GM23248 (cell line): ENCODE data around the gene STAG3. TPM values are rescaled to one million over a fixed set of nuclear protein-coding genes. Genes with fewer than 3 reads are reported as not detected.
"Not testable (repeated sequence)": the region's sequence is repeated elsewhere in the genome, so short reads cannot be mapped to it uniquely, and the experiment has no call there.

Experiments
- DNase-seq: peaks from one replicate; pipeline ENCODE4 v3.0.0-alpha.2; 2015
- H2AFZ ChIP-seq: fragments of 200-600 bp; sonication (generic); 2 replicates; pipeline ENCODE4 v1.6.1; 2016; ENCODE audit warnings: antibody characterized with exemption
- H3F3A ChIP-seq: fragments of 200-600 bp; sonication (generic); 2 replicates; pipeline ENCODE4 v1.6.1; 2016; ENCODE audit warnings: mild to moderate bottlenecking, antibody characterized with exemption, mixed run types; ENCODE audit not compliant: insufficient read depth
- H3K27ac ChIP-seq: fragments of 200-600 bp; sonication (generic); 2 replicates; pipeline ENCODE4 v1.5.1; 2016; ENCODE audit warnings: mild to moderate bottlenecking
- H3K27me3 ChIP-seq: fragments of 200-600 bp; sonication (generic); replicated peaks from 2 replicates; pipeline ENCODE4 v1.6.1; 2016; ENCODE audit warnings: mild to moderate bottlenecking; ENCODE audit not compliant: insufficient read depth
- H3K36me3 ChIP-seq: fragments of 200-600 bp; sonication (generic); 2 replicates; pipeline ENCODE4 v1.6.1; 2016; ENCODE audit warnings: low read depth, mild to moderate bottlenecking
- H3K4me1 ChIP-seq: fragments of 200-600 bp; sonication (generic); 2 replicates; pipeline ENCODE4 v1.6.1; 2016; ENCODE audit warnings: mild to moderate bottlenecking; ENCODE audit not compliant: insufficient read depth
- H3K4me2 ChIP-seq: fragments of 200-600 bp; sonication (generic); one replicate; pipeline ENCODE4 v1.6.1; 2016; ENCODE audit warnings: mild to moderate bottlenecking; ENCODE audit not compliant: unreplicated experiment
- H3K4me3 ChIP-seq: fragments of 200-600 bp; sonication (generic); 2 replicates; pipeline ENCODE4 v1.5.1; 2016; ENCODE audit warnings: mild to moderate bottlenecking
- H3K79me2 ChIP-seq: fragments of 200-600 bp; sonication (generic); 2 replicates; pipeline ENCODE4 v1.6.1; 2016; ENCODE audit warnings: mild to moderate bottlenecking; ENCODE audit not compliant: insufficient read depth
- H3K9ac ChIP-seq: fragments of 200-600 bp; sonication (generic); 2 replicates; pipeline ENCODE4 v1.6.1; 2016; ENCODE audit warnings: mild to moderate bottlenecking
- H3K9me2 ChIP-seq: fragments of 200-600 bp; sonication (generic); 2 replicates; pipeline ENCODE4 v1.6.1; 2016; ENCODE audit warnings: mixed run types, mild to moderate bottlenecking, moderate library complexity; ENCODE audit not compliant: insufficient read depth
- H3K9me3 ChIP-seq: fragments of 200-600 bp; sonication (generic); one replicate; pipeline ENCODE4 v1.6.1; 2017; ENCODE audit warnings: low read depth
- H4K20me1 ChIP-seq: fragments of 200-600 bp; sonication (generic); 2 replicates; pipeline ENCODE4 v1.6.0; 2016; ENCODE audit not compliant: insufficient read depth
- EZH2 ChIP-seq: fragments of 200-600 bp; sonication (generic); IDR thresholded peaks from 2 replicates; pipeline ENCODE4 v1.6.1; 2018; ENCODE audit warnings: antibody characterized with exemption, mild to moderate bottlenecking; ENCODE audit not compliant: insufficient read depth, poor library complexity, severe bottlenecking
- EZH2phosphoT487 ChIP-seq: fragments of 200-600 bp; sonication (generic); IDR thresholded peaks from 2 replicates; pipeline ENCODE4 v1.6.1; 2018; ENCODE audit warnings: antibody characterized with exemption, moderate library complexity, mild to moderate bottlenecking, low read depth; ENCODE audit not compliant: insufficient read depth
- WGBS, 2 experiments: methylation state at CpG; one replicate each; pipeline ENCODE4 v1.1.6; 2015 to 2017; ENCODE audit warnings: low lambda C conversion rate in 2 of 2, low coverage in 1 of 2; ENCODE audit errors: missing lambda C conversion rate in 2 of 2; 5-methylcytosine and 5-hydroxymethylcytosine counted together
- in situ Hi-C: fragments of 300-500 bp; cut with MboI; formaldehyde crosslinking; loops from 2 replicates; pipeline ENCODE4 v1.15.0; 2020
- polyA plus RNA-seq: library from polyadenylated mRNA; unstranded; fragments of >200 nt; fragmentation: Nextera tagmentation; extraction: Ambion mirVana; gene quantifications from 2 replicates; pipeline ENCODE4 v1.2.1, GENCODE V29; 2016
- total RNA-seq: library from RNA; depleted of rRNA; stranded (reverse); fragments of >200 nt; shearing (Covaris generic); gene quantifications from 2 replicates; pipeline ENCODE4 v1.2.3, GENCODE V29; 2014

Gene STAG3
- total and polyA plus RNA-seq, 2 experiments from 2014 or later, result 0.65 to 0.97 TPM

DNA sequence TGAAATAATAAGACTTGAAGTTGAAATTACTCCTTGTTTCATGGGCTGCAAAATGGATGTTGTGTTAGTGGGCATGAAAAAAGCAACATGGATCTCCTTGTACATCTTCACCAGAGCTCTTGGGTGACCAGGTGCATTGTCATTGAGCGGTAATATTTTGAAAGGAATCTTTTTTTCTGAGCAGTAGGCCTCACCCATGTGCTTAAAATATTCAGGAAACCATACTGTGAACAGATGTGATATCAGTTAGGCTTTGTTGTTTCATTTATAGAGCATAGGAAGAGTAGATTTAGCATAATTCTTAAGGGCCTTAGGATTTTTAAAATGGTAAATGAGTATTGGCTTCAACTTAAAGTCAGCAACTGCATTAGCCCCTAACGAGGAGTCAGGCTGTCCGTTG lies 15.3 kb downstream of the STAG3 start:
- H3K4me3 ChIP-seq, result no peak overlapping the region
- H3K9ac ChIP-seq, result no peak overlapping the region
- no peak for DNase-seq
- H3K27ac ChIP-seq, result no peak overlapping the region
- WGBS, 2 experiments, result 58 to 61% methylated on average over 3 of the region's 3 CpGs
- H3F3A ChIP-seq, result peaks cover 11% of the 10 kb centered on the region; the same call in 1 of the 2 replicates
- H3K36me3 ChIP-seq, result no peaks in the 10 kb centered on the region
- H3K9me2 ChIP-seq, result no peaks in the 10 kb centered on the region
- H2AFZ ChIP-seq, result no peak overlapping the region
- no peaks in the 10 kb centered on the region for H4K20me1 ChIP-seq
- no peaks in the 10 kb centered on the region for H3K79me2 ChIP-seq
- peaks cover 17% of the 10 kb centered on the region for H3K4me1 ChIP-seq
- no peaks in the 10 kb centered on the region for H3K27me3 ChIP-seq
- no peak for TF ChIP-seq EZH2phosphoT487
- no peak for TF ChIP-seq EZH2
- H3K9me3 ChIP-seq, result no peaks in the 10 kb centered on the region
- no peak overlapping the region for H3K4me2 ChIP-seq
- in situ Hi-C loops, result no loop called here

DNA sequence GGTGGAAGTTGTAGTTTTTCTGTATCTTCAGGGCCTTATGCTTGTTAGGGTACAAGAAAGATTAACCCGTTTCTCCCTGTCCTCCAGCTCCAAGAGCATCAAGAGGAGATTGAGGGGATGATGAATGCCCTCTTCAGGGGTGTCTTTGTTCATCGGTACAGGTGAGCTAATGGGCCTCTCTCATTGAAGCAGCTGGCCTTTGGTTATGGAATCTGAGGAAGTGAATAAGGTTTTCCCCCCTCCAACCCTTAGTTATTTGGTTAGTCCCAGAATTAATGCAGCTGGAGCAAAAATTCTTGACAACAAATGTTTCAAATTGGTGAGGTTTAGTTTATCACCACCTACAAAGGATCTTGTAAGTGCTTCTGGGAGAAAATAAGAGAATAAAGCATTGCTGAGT lies 17.5 kb downstream of the STAG3 start:
- Histone ChIP-seq H2AFZ (no peak overlapping the region), H3K4me3 (no peak overlapping the region), H3K79me2 (no peaks in the 10 kb centered on the region), H3K27ac (no peak overlapping the region), H3K27me3 (no peaks in the 10 kb centered on the region), H3F3A (peaks cover 11% of the 10 kb centered on the region; the same call in 1 of the 2 replicates), H3K9ac (no peak overlapping the region), H3K9me3 (no peaks in the 10 kb centered on the region), H4K20me1 (no peaks in the 10 kb centered on the region), H3K36me3 (no peaks in the 10 kb centered on the region), H3K4me2 (no peak overlapping the region), H3K4me1 (peaks cover 15% of the 10 kb centered on the region), H3K9me2 (no peaks in the 10 kb centered on the region)
- 56 to 60% methylated on average over 2 of the region's 2 CpGs for WGBS, 2 experiments
- in situ Hi-C loops, result no loop called here
- DNase-seq, result no peak
- TF ChIP-seq EZH2 (no peak), EZH2phosphoT487 (no peak)

DNA sequence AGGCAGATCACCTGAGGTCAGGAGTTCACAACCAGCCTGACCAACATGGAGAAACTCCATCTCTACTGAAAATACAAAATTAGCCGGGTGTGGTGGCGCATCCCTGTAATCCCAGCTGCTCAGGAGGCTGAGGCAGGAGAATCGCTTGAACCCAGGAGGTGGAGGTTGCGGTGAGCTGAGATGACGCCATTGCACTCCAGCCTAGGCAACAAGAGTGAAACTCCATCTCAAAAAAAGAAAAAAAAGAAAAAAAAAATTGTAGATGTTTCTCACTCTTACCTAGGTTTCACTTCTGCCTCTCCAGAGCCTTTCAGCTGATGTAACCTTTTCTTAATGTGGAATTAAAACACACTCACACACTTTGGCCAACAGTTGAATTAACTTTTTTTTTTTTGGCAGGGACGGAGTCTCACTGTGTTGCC lies 18.2 kb downstream of the STAG3 start:
- H3K4me3 ChIP-seq, result not testable (repeated sequence)
- 85 to 91% methylated on average over 6 of the region's 6 CpGs for WGBS, 2 experiments

DNA sequence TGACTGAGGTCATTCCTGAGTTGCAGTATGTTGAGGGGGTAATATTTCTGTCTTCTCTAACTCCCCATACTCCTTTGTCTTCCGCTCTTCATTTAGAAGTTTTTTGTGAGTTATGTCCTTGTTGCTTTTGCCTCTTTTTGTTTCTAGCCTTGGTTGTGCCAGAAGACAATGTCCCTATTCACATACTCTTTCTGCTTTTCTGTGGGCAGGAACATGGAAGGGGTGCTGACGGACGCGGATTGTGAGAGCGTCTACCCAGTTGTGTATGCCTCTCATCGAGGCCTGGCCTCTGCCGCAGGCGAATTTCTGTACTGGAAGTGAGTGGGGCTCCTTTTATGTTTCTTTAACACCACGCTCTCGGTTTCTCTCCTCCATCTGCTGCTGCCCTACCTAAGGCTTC lies 20.5 kb downstream of the STAG3 start:
- WGBS, 2 experiments, result 80 to 83% methylated on average over 10 of the region's 10 CpGs
- Histone ChIP-seq H3K4me3 (no peak overlapping the region), H3K36me3 (no peaks in the 10 kb centered on the region), H3K4me1 (no peaks in the 10 kb centered on the region), H3K27me3 (0 out of 2 replicates have a peak, but pooled peaks cover 7% of the 10 kb centered on the region), H3F3A (no peaks in the 10 kb centered on the region), H3K9me2 (no peaks in the 10 kb centered on the region), H3K79me2 (no peaks in the 10 kb centered on the region), H2AFZ (no peak overlapping the region), H3K9me3 (no peaks in the 10 kb centered on the region), H3K9ac (no peak overlapping the region), H4K20me1 (no peaks in the 10 kb centered on the region), H3K4me2 (no peak overlapping the region), H3K27ac (no peak overlapping the region)
- in situ Hi-C loops, result no loop called here
- TF ChIP-seq EZH2, result no peak
- no peak for TF ChIP-seq EZH2phosphoT487
- DNase-seq, result no peak

More for the DNA sequence above, 18.2 kb downstream of the STAG3 start:
- in situ Hi-C loops, H3K9ac ChIP-seq, H3K79me2 ChIP-seq, DNase-seq, H3K9me2 ChIP-seq, H3K27ac ChIP-seq, H3K9me3 ChIP-seq, H4K20me1 ChIP-seq, H2AFZ ChIP-seq, H3K27me3 ChIP-seq, H3K36me3 ChIP-seq, H3K4me2 ChIP-seq: not testable (repeated sequence)
- Histone ChIP-seq H3K4me1 (peaks cover 10% of the 10 kb centered on the region), H3F3A (peaks cover 11% of the 10 kb centered on the region; the same call in 1 of the 2 replicates)

DNA sequence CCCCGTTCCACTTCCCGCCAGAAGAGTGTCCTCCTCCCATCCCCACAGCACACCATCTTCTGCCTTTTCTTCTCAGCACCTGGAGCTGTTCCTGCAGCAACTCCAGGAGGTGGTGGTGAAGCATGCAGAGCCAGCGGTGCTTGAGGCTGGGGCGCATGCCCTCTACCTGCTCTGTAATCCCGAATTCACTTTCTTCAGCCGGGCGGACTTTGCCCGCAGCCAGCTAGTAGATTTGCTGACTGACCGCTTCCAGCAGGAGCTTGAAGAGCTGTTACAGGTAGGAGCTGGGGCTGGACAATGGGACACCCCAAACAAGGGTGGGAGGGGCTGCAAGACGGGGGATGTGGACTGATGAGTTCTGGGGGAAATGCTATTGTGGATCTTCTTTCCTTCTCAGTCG lies 23.0 kb downstream of the STAG3 start:
- 75 to 80% methylated on average over 10 to 11 of the region's 11 CpGs for WGBS, 2 experiments
- Histone ChIP-seq H3K4me2 (no peak overlapping the region), H3K9me3 (no peaks in the 10 kb centered on the region), H3F3A (no peaks in the 10 kb centered on the region), H2AFZ (no peak overlapping the region), H3K9ac (no peak overlapping the region), H3K36me3 (no peaks in the 10 kb centered on the region), H4K20me1 (no peaks in the 10 kb centered on the region), H3K9me2 (no peaks in the 10 kb centered on the region), H3K4me3 (no peak overlapping the region), H3K4me1 (no peaks in the 10 kb centered on the region), H3K27ac (no peak overlapping the region), H3K79me2 (no peaks in the 10 kb centered on the region), H3K27me3 (0 out of 2 replicates have a peak, but pooled peaks cover 7% of the 10 kb centered on the region)
- in situ Hi-C loops, result no loop called here
- no peak for TF ChIP-seq EZH2
- no peak for TF ChIP-seq EZH2phosphoT487
- DNase-seq, result no peak
